Activated naive CD8-positive, alpha-beta T cell (primary cell): Measurements from ENCODE around the gene BLOC1S5.
"Not testable (repeated sequence)": the region's sequence is repeated elsewhere in the genome, so short reads cannot be mapped to it uniquely, and the experiment has no call there.

Source experiments
- H3K27ac Mint-ChIP-seq: one replicate; pipeline ENCODE4 v1.8.0; 2021; ENCODE audit warnings: mixed read lengths
- H3K27me3 Mint-ChIP-seq: one replicate; pipeline ENCODE4 v1.8.0; 2021; ENCODE audit warnings: mixed read lengths
- H3K36me3 Mint-ChIP-seq: one replicate; pipeline ENCODE4 v1.8.0; 2021; ENCODE audit warnings: mixed read lengths
- H3K4me1 Mint-ChIP-seq: one replicate; pipeline ENCODE4 v1.8.0; 2021; ENCODE audit warnings: low read depth, mixed read lengths
- H3K4me3 Mint-ChIP-seq: one replicate; pipeline ENCODE4 v1.8.0; 2021; ENCODE audit warnings: mild to moderate bottlenecking, mixed read lengths
- H3K9me3 Mint-ChIP-seq: one replicate; pipeline ENCODE4 v1.8.0; 2021; ENCODE audit warnings: low read depth, mixed read lengths

BLOC1S5 gene

DNA sequence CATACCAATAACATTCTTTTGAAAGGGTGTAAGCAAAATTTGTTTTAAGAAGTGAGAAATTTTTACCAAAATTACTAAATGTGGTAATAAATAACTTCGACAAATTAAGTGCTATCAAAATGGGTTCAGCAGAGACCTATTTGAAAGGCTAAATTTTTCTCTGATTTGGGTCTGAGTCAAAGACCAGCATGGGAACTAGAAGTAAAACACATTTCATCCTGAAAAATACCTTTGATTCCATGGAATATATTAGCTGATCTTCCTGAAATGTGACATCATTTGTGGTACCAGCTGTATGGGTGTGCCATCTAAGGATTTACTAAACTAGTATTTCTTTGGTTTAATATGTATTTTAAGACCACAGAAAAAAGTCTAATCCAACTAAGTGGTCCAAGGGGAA is 63.6 kb downstream of the BLOC1S5 start:
- H3K9me3 Mint-ChIP-seq, result no peaks in the 10 kb centered on the region
- H3K36me3 Mint-ChIP-seq, result peaks cover 13% of the 10 kb centered on the region
- H3K4me3 Mint-ChIP-seq, result no peak overlapping the region
- H3K4me1 Mint-ChIP-seq, result peaks cover 6% of the 10 kb centered on the region
- no peaks in the 10 kb centered on the region for H3K27me3 Mint-ChIP-seq
- H3K27ac Mint-ChIP-seq, result no peak overlapping the region

DNA sequence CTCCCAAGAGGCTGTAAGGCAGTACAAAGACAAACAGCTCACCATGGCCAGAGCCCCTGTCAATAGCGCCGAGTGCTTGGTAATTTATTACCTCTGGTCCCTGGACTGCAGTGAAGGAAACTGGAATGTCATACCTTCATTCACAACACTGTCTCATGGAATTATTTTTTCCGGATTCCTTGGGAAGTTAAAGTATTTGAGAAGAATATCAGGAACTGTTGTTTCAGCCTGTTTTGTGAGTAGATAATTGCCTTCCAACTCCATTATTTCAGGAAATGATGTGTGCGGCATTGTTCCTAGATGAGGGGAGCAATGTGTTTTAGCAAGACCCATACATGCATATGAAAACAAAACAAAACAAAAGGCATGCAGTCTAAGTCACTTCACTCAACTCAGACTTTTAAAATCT is 64.0 kb downstream of the BLOC1S5 start:
- H3K27me3 Mint-ChIP-seq, result no peaks in the 10 kb centered on the region
- H3K27ac Mint-ChIP-seq, result no peak overlapping the region
- peaks cover 4% of the 10 kb centered on the region for H3K4me1 Mint-ChIP-seq
- H3K9me3 Mint-ChIP-seq, result no peaks in the 10 kb centered on the region
- H3K4me3 Mint-ChIP-seq, result no peak overlapping the region
- H3K36me3 Mint-ChIP-seq, result peaks cover 13% of the 10 kb centered on the region

DNA sequence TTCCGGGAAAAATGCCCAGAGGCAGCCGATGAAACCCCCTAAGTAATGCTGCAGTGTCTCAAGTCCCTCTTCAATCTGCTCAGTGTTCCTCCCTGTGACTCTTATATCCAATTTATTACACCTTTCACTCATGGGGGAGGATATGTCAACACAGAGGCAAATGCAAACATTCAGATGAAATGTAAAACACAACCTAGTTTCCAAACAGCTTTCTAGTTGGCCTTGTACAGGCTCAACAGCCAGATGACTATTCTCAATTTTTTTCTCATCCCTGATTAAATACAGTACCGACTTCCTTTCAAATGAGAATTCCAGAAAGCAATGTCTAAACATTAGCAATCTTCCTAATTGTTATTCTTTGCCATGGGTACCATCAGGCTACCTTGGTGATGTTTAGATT is 65.0 kb downstream of the BLOC1S5 start:
- peaks cover 13% of the 10 kb centered on the region for H3K36me3 Mint-ChIP-seq
- no peaks in the 10 kb centered on the region for H3K27me3 Mint-ChIP-seq
- H3K4me3 Mint-ChIP-seq, result no peak overlapping the region
- no peaks in the 10 kb centered on the region for H3K4me1 Mint-ChIP-seq
- H3K27ac Mint-ChIP-seq, result no peak overlapping the region
- no peaks in the 10 kb centered on the region for H3K9me3 Mint-ChIP-seq

DNA sequence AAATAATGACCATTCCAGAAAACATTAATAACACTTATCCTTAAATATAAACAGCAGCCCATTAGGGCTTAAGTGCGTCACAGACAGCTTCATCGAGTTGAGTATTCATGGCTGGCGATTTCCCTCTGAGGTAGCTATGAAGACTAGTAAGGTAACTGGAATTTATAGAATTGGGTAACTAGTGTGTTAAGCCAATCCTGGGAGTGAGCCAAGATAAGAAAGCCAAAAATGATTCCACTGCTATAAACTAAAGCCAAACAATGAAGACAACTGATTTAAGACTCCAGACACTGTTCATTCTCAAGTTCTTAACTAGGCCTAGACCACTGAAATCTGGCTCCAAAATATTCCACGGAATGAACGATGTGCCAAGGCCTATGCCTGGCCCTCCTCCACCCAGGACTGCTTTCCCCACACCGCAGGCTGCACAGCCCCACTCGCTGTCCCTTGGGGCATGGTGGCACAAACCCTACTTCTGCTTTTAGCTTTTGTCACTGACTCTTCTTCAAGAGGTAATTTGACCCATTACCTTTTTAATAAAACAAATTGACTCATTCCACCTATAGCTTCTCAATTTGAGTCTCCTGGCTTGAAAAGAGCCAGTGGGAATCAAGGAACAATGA is 66.0 kb downstream of the BLOC1S5 start:
- no peaks in the 10 kb centered on the region for H3K27me3 Mint-ChIP-seq
- H3K9me3 Mint-ChIP-seq, result no peaks in the 10 kb centered on the region
- no peak overlapping the region for H3K27ac Mint-ChIP-seq
- H3K4me3 Mint-ChIP-seq, result no peak overlapping the region
- H3K4me1 Mint-ChIP-seq, result no peaks in the 10 kb centered on the region
- peaks cover 17% of the 10 kb centered on the region for H3K36me3 Mint-ChIP-seq

DNA sequence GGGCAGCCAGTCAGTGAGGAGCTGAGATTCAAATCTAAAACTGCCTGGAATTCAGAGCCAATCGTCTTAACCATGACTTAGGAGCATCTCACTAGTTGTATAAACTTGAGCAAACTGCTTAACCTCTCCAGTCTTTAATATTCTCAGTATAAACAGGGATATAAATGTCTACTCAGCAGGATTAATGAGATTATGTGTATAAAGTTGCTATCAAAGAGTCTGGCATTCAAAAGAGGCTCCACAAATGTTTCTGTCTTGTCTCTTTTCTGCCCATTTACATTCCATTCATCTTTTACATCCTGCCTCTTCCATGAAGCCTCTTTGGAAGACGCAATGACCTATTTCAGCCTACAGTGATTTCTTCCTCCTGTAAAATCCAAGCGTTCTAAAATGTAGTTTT is 66.9 kb downstream of the BLOC1S5 start:
- H3K4me3 Mint-ChIP-seq, result no peak overlapping the region

DNA sequence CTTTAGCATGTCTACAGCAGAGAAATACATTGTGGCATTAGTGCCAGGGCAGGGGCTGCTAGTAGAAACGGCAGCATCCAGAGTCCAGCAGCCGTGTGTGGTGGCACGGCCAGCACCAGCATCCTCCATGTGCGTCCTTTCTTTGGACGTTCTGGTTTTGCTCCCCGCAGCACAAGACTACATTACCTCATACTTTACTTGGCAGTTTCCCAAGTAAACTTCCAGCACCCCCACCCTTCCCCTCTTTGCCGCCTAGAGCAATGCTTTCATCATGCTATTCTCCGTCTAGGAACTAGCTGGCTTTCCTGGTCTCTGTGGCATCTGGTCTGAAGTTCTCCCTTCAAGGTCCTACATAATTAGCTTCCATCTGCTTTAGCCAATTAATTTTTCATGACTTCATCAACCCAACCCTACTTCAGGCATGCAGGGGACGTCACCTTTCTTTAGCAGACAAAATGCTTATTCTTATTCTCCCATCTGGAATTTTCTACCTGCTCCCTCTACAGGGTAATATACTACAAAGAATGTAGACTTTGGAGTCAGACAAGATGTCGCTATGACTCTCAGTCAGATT is 67.6 kb downstream of the BLOC1S5 start:
- Mint-ChIP-seq H3K4me1 (no peaks in the 10 kb centered on the region), H3K9me3 (no peaks in the 10 kb centered on the region), H3K27me3 (no peaks in the 10 kb centered on the region), H3K36me3 (peaks cover 20% of the 10 kb centered on the region), H3K27ac (no peak overlapping the region), H3K4me3 (no peak overlapping the region)

More for the DNA sequence above, 66.9 kb downstream of the BLOC1S5 start:
- Mint-ChIP-seq H3K27ac (no peak overlapping the region), H3K9me3 (no peaks in the 10 kb centered on the region), H3K27me3 (no peaks in the 10 kb centered on the region), H3K36me3 (peaks cover 17% of the 10 kb centered on the region), H3K4me1 (no peaks in the 10 kb centered on the region)

DNA sequence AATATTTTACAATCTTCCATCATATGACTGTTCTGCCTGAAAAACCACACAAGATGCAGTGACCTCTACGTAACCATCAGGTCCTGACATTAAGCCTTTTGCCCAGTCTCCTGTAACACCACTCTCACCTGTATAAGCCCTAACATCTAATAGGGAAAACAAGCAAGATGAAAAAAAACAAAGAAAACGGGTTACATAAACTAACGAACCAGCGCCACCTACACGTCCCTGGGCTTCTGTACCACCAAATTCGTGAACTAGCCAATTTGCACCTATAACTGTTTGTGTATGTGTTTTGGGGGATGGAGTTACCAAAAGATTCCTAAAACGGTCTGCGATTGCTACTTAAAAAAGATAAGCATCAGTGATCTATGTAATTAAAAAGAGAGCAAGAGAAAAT is 70.2 kb downstream of the BLOC1S5 start:
- H3K9me3 Mint-ChIP-seq, result no peaks in the 10 kb centered on the region
- H3K4me1 Mint-ChIP-seq, result no peaks in the 10 kb centered on the region
- H3K4me3 Mint-ChIP-seq, result no peak overlapping the region
- no peak overlapping the region for H3K27ac Mint-ChIP-seq
- no peaks in the 10 kb centered on the region for H3K27me3 Mint-ChIP-seq
- H3K36me3 Mint-ChIP-seq, result peaks cover 16% of the 10 kb centered on the region

DNA sequence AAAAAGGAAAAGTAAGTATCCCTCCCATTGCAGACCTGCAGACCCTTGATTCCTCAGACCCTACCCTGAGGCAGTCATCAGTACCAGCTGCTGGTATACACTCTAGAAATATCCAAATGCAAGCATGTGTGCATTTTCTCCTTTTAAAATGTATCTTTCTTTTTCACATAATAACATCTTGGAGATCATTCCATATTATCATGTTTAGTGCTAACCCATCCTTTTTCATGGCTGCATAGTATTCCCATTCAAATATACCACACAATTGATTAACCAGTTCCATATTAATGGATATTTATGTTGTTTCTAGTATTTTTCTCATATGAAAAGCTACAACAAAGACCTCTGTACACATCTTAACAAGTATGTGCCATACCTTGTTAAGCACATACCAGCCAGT is 70.8 kb downstream of the BLOC1S5 start:
- Mint-ChIP-seq H3K27ac (no peak overlapping the region), H3K4me1 (no peaks in the 10 kb centered on the region), H3K9me3 (no peaks in the 10 kb centered on the region), H3K36me3 (peaks cover 16% of the 10 kb centered on the region), H3K27me3 (no peaks in the 10 kb centered on the region), H3K4me3 (no peak overlapping the region)

DNA sequence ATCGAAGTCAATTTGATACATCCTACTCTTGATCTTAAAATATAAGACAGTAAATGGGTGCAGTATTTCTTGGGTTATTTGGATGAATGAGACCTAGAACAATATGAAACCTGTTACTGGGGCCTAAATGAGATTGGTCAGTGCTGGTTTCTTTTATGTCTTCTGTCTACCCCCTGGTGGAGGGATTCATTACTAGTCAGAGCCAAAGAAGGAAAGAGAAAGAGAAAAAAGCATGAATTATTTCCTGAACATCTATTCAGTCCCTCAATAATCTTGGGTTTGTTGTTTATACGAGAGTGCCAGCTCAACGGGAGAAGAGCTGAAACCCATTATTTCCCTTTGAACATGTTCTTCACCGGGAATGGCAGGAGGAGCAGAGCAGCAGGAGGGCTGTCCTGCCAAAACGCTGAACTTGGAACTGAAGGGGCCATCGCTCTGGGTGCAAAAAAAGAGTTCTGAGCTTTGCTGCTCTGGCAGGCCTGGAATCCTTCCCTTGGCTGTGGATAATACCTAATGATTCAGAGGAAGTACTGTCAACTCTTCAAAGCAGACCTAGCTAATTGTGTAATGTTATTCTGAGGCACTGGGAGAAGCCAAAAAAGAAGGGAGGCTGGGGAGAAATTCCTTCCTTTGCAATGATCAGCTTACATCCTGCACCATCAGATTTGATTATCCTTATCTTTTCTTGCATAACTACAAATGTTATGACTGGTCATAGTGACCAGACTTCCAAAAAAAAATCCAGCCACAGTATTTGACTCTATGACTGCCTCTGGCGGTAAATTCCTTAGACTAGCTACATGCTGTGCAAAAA is 72.0 kb downstream of the BLOC1S5 start:
- H3K36me3 Mint-ChIP-seq, result peaks cover 15% of the 10 kb centered on the region
- no peaks in the 10 kb centered on the region for H3K27me3 Mint-ChIP-seq
- no peaks in the 10 kb centered on the region for H3K9me3 Mint-ChIP-seq
- no peak overlapping the region for H3K4me3 Mint-ChIP-seq
- H3K27ac Mint-ChIP-seq, result no peak overlapping the region
- H3K4me1 Mint-ChIP-seq, result no peaks in the 10 kb centered on the region

DNA sequence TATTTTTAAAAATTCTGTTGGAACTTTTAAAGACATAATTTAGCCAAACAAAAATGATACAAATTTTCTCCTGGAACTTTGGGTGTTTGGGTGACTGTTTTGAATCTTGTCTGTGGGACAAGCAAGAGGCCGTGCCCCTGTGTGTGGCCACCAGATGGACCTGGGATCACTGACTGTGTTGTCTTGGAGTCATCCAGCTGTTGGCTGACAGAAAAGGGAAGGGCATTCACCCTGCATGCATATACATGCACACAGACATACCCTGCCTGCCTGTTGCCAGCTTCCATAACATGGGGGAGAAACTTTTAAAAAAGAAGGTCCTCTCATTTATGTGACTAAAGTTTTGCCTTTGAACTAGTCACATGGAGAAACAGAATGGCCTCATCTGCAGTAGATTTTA is 72.7 kb downstream of the BLOC1S5 start:
- Mint-ChIP-seq H3K4me1 (no peaks in the 10 kb centered on the region), H3K36me3 (peaks cover 12% of the 10 kb centered on the region), H3K9me3 (peaks cover 3% of the 10 kb centered on the region), H3K27ac (no peak overlapping the region), H3K27me3 (no peaks in the 10 kb centered on the region), H3K4me3 (no peak overlapping the region)

DNA sequence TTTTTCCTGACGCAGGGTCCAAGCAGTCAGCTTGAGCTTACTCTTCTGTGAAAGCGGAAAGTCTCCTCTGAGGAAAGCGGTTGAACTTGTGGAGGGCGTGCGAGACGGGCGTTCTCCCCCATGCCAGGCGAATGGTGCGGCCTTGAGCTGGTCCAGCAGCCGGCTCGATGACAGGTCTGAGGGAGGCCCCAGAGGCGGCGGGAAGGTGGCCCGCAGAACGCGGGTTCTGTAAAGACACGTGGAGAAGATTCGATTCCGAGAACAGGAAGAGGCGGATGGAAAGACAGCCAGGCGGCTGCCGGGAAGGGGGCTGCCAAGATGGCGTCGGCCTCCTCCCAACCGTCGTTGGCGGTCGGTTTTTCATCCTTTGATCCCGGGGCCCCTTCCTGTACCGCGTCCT is 78.0 kb downstream of the BLOC1S5 start:
- no peak overlapping the region for H3K27ac Mint-ChIP-seq
- no peaks in the 10 kb centered on the region for H3K4me1 Mint-ChIP-seq
- peaks cover 3% of the 10 kb centered on the region for H3K36me3 Mint-ChIP-seq
- H3K4me3 Mint-ChIP-seq, result no peak overlapping the region
- H3K27me3 Mint-ChIP-seq, result no peaks in the 10 kb centered on the region
- peaks cover 3% of the 10 kb centered on the region for H3K9me3 Mint-ChIP-seq

DNA sequence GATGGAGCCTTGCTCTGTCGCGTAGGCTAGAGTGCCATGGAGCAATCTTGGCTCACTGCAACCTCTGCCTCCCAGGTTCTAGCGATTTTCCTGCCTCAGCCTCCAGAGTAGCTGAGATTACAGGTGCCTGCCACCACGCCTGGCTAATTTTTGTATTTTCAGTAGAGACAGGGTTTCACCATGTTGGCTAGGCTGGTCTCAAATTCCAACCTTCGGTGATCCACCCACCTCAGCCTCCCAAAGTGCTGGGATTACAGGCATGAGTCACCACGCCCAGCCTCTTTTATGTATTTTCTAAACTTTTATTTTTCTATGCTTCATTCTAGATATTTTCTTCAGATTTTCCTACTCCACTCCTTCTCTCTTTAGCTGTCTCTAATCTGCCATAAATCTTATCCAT is 80.2 kb downstream of the BLOC1S5 start:
- H3K27me3 Mint-ChIP-seq, H3K9me3 Mint-ChIP-seq, H3K4me1 Mint-ChIP-seq, H3K36me3 Mint-ChIP-seq, H3K4me3 Mint-ChIP-seq, H3K27ac Mint-ChIP-seq: not testable (repeated sequence)

DNA sequence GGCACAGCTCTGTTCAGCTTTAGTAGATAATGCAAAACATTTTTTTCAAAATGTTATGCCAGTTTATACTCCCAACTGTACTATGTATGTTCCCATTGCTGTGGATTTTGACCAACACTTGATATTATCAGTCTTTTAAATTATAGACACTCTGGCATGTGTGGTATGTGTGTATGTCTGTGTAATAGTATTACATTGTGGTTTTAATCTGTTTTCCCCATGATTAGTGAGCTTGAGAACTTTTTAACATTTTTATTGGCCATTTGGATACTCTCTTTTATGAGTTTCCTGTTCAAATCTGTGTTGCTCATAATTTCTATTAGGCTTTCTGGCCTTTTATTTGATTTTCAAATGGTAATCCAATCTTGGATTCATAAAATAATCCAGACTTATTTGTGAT is 84.4 kb downstream of the BLOC1S5 start:
- Mint-ChIP-seq H3K9me3 (no peaks in the 10 kb centered on the region), H3K4me3 (no peak overlapping the region), H3K27me3 (peaks cover 13% of the 10 kb centered on the region), H3K36me3 (peaks cover 5% of the 10 kb centered on the region), H3K4me1 (peaks cover 1% of the 10 kb centered on the region), H3K27ac (no peak overlapping the region)

DNA sequence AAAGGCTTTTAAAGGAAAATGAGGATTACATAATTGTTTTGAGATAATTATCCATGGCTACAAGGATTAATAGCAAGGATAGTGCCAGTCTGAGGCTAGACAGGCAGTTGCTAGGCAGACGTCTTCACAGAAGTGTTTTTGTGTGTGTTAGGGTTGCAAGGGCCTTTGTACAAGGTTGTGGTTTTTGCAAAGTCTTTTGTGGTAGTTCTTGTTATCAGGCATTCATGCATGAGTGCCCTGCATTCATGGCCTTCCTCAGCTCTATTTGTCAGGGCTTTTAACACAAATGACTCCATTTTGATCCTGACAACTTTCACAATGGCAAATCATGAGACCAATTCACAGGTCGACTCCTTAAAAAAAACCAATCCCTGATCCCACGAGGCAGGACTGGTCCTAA is 85.5 kb downstream of the BLOC1S5 start:
- Mint-ChIP-seq H3K9me3 (no peaks in the 10 kb centered on the region), H3K27ac (no peak overlapping the region), H3K36me3 (peaks cover 5% of the 10 kb centered on the region), H3K4me1 (peaks cover 1% of the 10 kb centered on the region), H3K4me3 (no peak overlapping the region), H3K27me3 (peaks cover 13% of the 10 kb centered on the region)

DNA sequence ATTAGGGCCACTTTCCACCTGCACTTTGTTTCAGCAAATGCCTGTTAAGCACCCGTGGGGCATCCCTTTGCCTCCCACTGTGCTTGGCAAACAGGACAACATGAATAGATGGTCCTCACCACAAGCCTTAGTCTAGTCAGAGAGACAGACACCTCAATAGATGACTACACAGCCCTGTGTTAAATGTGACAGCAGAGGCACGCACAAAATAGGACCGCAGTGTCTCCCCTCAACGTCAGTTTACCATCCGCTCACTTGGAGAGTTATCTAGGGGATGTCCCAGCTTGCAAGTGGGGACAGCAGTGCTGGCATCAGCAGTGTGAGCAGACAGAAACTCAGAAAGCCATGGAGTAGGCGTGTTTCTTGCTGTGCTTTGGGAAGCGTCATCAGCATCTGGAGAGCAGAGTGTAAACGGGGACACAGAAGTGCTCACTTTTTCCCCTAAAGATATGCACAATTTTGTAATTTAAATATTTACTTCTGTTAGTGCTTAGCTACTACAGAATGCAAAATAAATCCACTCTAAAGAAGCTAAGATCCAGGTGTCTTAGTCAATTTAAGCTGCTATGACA is 87.6 kb downstream of the BLOC1S5 start:
- H3K27me3 Mint-ChIP-seq, result peaks cover 13% of the 10 kb centered on the region
- H3K27ac Mint-ChIP-seq, result no peak overlapping the region
- peaks cover 5% of the 10 kb centered on the region for H3K36me3 Mint-ChIP-seq
- H3K4me3 Mint-ChIP-seq, result no peak overlapping the region
- H3K4me1 Mint-ChIP-seq, result peaks cover 1% of the 10 kb centered on the region
- H3K9me3 Mint-ChIP-seq, result no peaks in the 10 kb centered on the region
